ENCODE results near the gene DHCR24.
A peak's percentile ranks its signal among the peaks of the same experiment; 100 is the strongest.
"Not testable (repeated sequence)": the region's sequence is repeated elsewhere in the genome, so short reads cannot be mapped to it uniquely, and the experiment has no call there.

The DHCR24 gene

GRCh38 chr1:54886724-54887664 lies at the start of gene DHCR24:
TSS of gene DHCR24 (minus strand) at chr1:54887195. CDS start at chr1:54887119, 76 bp downstream.
- no peaks in the 10 kb centered on the region for H3K27me3 ChIP-seq (ENCODE audit: insufficient read depth, poor library complexity, severe bottlenecking)
- TF ChIP-seq CTCF (IDR thresholded peaks at IDR 0.05; ENCODE audit: poor library complexity, severe bottlenecking), result no peak
- H3K36me3 ChIP-seq (ENCODE audit: low read depth), result peaks cover 42% of the 10 kb centered on the region
- peak; percentile 86 for DNase-seq (ENCODE audit: low spot score)
- peak; percentile 90 for ATAC-seq (ENCODE audit: low read depth)
- peak within 1 kb of the TSS; percentile 63 for H3K4me3 ChIP-seq (ENCODE audit: severe bottlenecking)
- H3K4me1 ChIP-seq (ENCODE audit: insufficient read depth, poor library complexity, severe bottlenecking), result peaks cover 40% of the 10 kb centered on the region
- no peaks in the 10 kb centered on the region for H3K9me3 ChIP-seq (ENCODE audit: severe bottlenecking)
- peak within 1 kb of the TSS; percentile 79 for H3K27ac ChIP-seq (ENCODE audit: poor library complexity, severe bottlenecking)

- Histone ChIP-seq H3K4me3 (ENCODE audit: severe bottlenecking) (no peak overlapping the region), H3K9me3 (ENCODE audit: severe bottlenecking) (no peaks in the 10 kb centered on the region), H3K4me1 (ENCODE audit: insufficient read depth, poor library complexity, severe bottlenecking) (peaks cover 36% of the 10 kb centered on the region), H3K27me3 (ENCODE audit: insufficient read depth, poor library complexity, severe bottlenecking) (no peaks in the 10 kb centered on the region), H3K36me3 (ENCODE audit: low read depth) (no peaks in the 10 kb centered on the region), H3K27ac (ENCODE audit: poor library complexity, severe bottlenecking) (peak overlapping the region; percentile 76)
- ATAC-seq (ENCODE audit: low read depth) (no peak), DNase-seq (ENCODE audit: low spot score) (no peak)
- no peak for TF ChIP-seq CTCF (IDR thresholded peaks at IDR 0.05; ENCODE audit: poor library complexity, severe bottlenecking)
Observed at GRCh38 chr1:54936791-54937190, 49.8 kb upstream of the DHCR24 start.

GRCh38 chr1:54934869-54935268 lies 47.9 kb upstream of the DHCR24 start:
- no peak for DNase-seq (ENCODE audit: low spot score)

GRCh38 chr1:54934081-54934480 lies 47.1 kb upstream of the DHCR24 start:
- not testable (repeated sequence) for ATAC-seq (ENCODE audit: low read depth); H3K27me3 ChIP-seq (ENCODE audit: insufficient read depth, poor library complexity, severe bottlenecking); H3K36me3 ChIP-seq (ENCODE audit: low read depth); H3K9me3 ChIP-seq (ENCODE audit: severe bottlenecking); H3K4me3 ChIP-seq (ENCODE audit: severe bottlenecking); DNase-seq (ENCODE audit: low spot score)
- Histone ChIP-seq H3K4me1 (ENCODE audit: insufficient read depth, poor library complexity, severe bottlenecking) (peaks cover 31% of the 10 kb centered on the region), H3K27ac (ENCODE audit: poor library complexity, severe bottlenecking) (peak overlapping the region; percentile 76)

More at GRCh38 chr1:54934869-54935268, 47.9 kb upstream of the DHCR24 start:
- Histone ChIP-seq H3K9me3 (ENCODE audit: severe bottlenecking) (no peaks in the 10 kb centered on the region), H3K27ac (ENCODE audit: poor library complexity, severe bottlenecking) (peak overlapping the region; percentile 76), H3K36me3 (ENCODE audit: low read depth) (no peaks in the 10 kb centered on the region), H3K4me1 (ENCODE audit: insufficient read depth, poor library complexity, severe bottlenecking) (peaks cover 31% of the 10 kb centered on the region), H3K4me3 (ENCODE audit: severe bottlenecking) (no peak overlapping the region), H3K27me3 (ENCODE audit: insufficient read depth, poor library complexity, severe bottlenecking) (no peaks in the 10 kb centered on the region)
- ATAC-seq (ENCODE audit: low read depth), result peak; percentile 95
- no peak for TF ChIP-seq CTCF (IDR thresholded peaks at IDR 0.05; ENCODE audit: poor library complexity, severe bottlenecking)

- H3K27me3 ChIP-seq (ENCODE audit: insufficient read depth, poor library complexity, severe bottlenecking), result no peaks in the 10 kb centered on the region
- H3K4me1 ChIP-seq (ENCODE audit: insufficient read depth, poor library complexity, severe bottlenecking), result peaks cover 32% of the 10 kb centered on the region
- no peaks in the 10 kb centered on the region for H3K36me3 ChIP-seq (ENCODE audit: low read depth)
- H3K9me3 ChIP-seq (ENCODE audit: severe bottlenecking), result no peaks in the 10 kb centered on the region
- no peak overlapping the region for H3K4me3 ChIP-seq (ENCODE audit: severe bottlenecking)
- DNase-seq (ENCODE audit: low spot score) (no peak), ATAC-seq (ENCODE audit: low read depth) (no peak)
- no peak overlapping the region for H3K27ac ChIP-seq (ENCODE audit: poor library complexity, severe bottlenecking)
- TF ChIP-seq CTCF (IDR thresholded peaks at IDR 0.05; ENCODE audit: poor library complexity, severe bottlenecking), result no peak
Observed at GRCh38 chr1:54931275-54931840, 44.4 kb upstream of the DHCR24 start.
